ENCODE measurements around the gene DPP6. TPM values are rescaled to one million over a fixed set of nuclear protein-coding genes. Genes with fewer than 3 reads are reported as not detected.

DPP6 gene
- total and polyA plus RNA-seq, 8 donors = 1.0 to 11.2 (median 2.6) TPM

GRCh38 chr7:154517768-154518167 is 465.6 kb downstream of the DPP6 start:
- FAIRE-seq (no peak), DNase-seq (no peak), ATAC-seq (no peak)
- no peaks in the 10 kb centered on the region for H3K36me3 ChIP-seq
- 76 to 83% methylated on average over 10 of the region's 10 CpGs for WGBS, 2 donors
- H3K9me3 ChIP-seq = no peaks in the 10 kb centered on the region
- no peak overlapping the region for H3K27ac ChIP-seq
- intact Hi-C loops (cut with DNase I) = no loop called here
- H3K27me3 ChIP-seq = no peaks in the 10 kb centered on the region
- H3K4me3 ChIP-seq = no peak overlapping the region
- H3K4me1 ChIP-seq = no peaks in the 10 kb centered on the region
- no peak for TF ChIP-seq CTCF (IDR thresholded peaks at IDR 0.05)

GRCh38 chr7:154519229-154519628 is 467.0 kb downstream of the DPP6 start:
- 59 to 71% methylated on average over 4 of the region's 4 CpGs for WGBS, 2 donors
- DNase-seq = no peak
- FAIRE-seq = no peak
- no peak for TF ChIP-seq CTCF (IDR thresholded peaks at IDR 0.05)
- no peak for ATAC-seq
- Histone ChIP-seq H3K27me3 (no peaks in the 10 kb centered on the region), H3K36me3 (no peaks in the 10 kb centered on the region), H3K9me3 (no peaks in the 10 kb centered on the region), H3K4me1 (no peaks in the 10 kb centered on the region), H3K4me3 (no peak overlapping the region), H3K27ac (no peak overlapping the region)
- intact Hi-C loops (cut with DNase I) = no loop called here

GRCh38 chr7:154530136-154530535 is 477.9 kb downstream of the DPP6 start:
- no peak for ATAC-seq
- no peaks in the 10 kb centered on the region for H3K9me3 ChIP-seq
- no peaks in the 10 kb centered on the region for H3K36me3 ChIP-seq
- no peak overlapping the region for H3K4me3 ChIP-seq
- DNase-seq = no peak
- no peak overlapping the region for H3K27ac ChIP-seq
- intact Hi-C loops (cut with DNase I) = no loop called here
- TF ChIP-seq CTCF (IDR thresholded peaks at IDR 0.05) = no peak
- FAIRE-seq = no peak
- H3K4me1 ChIP-seq = no peaks in the 10 kb centered on the region
- 87 to 88% methylated on average over 1 of the region's 1 CpG for WGBS, 2 donors
- H3K27me3 ChIP-seq = peaks cover 0 to 4% (median 0%) of the 10 kb centered on the region in 4 donors

- no peak for DNase-seq
These were observed 480.6 kb downstream of the DPP6 start for GRCh38 chr7:154532771-154533170.

GRCh38 chr7:154540596-154540995 is 488.4 kb downstream of the DPP6 start:
- WGBS, 2 donors = 79 to 88% methylated on average over 4 of the region's 4 CpGs
- no peak for DNase-seq
- ATAC-seq = no peak
- H3K9me3 ChIP-seq = no peaks in the 10 kb centered on the region
- H3K27ac ChIP-seq = no peak overlapping the region
- intact Hi-C loops (cut with DNase I) = no loop called here
- TF ChIP-seq CTCF (IDR thresholded peaks at IDR 0.05) = no peak
- no peaks in the 10 kb centered on the region for H3K27me3 ChIP-seq
- FAIRE-seq = no peak
- no peak overlapping the region for H3K4me3 ChIP-seq
- no peaks in the 10 kb centered on the region for H3K4me1 ChIP-seq
- H3K36me3 ChIP-seq = no peaks in the 10 kb centered on the region

More at GRCh38 chr7:154532771-154533170, 480.6 kb downstream of the DPP6 start:
- TF ChIP-seq CTCF (IDR thresholded peaks at IDR 0.05) = no peak
- H3K27me3 ChIP-seq = peaks cover 0 to 4% (median 0%) of the 10 kb centered on the region in 4 donors
- H3K9me3 ChIP-seq = no peaks in the 10 kb centered on the region
- H3K36me3 ChIP-seq = no peaks in the 10 kb centered on the region
- no peak overlapping the region for H3K27ac ChIP-seq
- no peak for ATAC-seq
- no peaks in the 10 kb centered on the region for H3K4me1 ChIP-seq
- FAIRE-seq = no peak
- intact Hi-C loops (cut with DNase I) = no loop called here
- H3K4me3 ChIP-seq = no peak overlapping the region
